Small intestine (tissue), 7 donors: Measurements from ENCODE around the gene ARL17B. TPM values are rescaled to one million over a fixed set of nuclear protein-coding genes. Genes with fewer than 3 reads are reported as not detected.
"Not testable (repeated sequence)": the region's sequence is repeated elsewhere in the genome, so short reads cannot be mapped to it uniquely, and the experiment has no call there.

Experiments
- DNase-seq, 2 donors: peaks; one replicate each; pipeline versions ENCODE4 v3.0.0 to v3.0.0-alpha.2; 2013
- FAIRE-seq: peaks from 2 replicates; lab custom pipeline; 2012; peaks lifted over from hg19 to GRCh38; lab: Jason Lieb, UNC
- H3K27ac ChIP-seq, 3 donors: one replicate each; pipeline ENCODE4 v1.5.1; 2013; ENCODE audit warnings: low read length in 2 of 3, mild to moderate bottlenecking in 2 of 3, control low read depth in 1 of 3, inconsistent platforms in 1 of 3, low read depth in 1 of 3, moderate library complexity in 1 of 3
- H3K27me3 ChIP-seq, 3 donors: one replicate each; pipeline ENCODE4 v1.6.1; 2013; ENCODE audit warnings: low read length in 3 of 3, inconsistent platforms in 1 of 3; ENCODE audit not compliant: control insufficient read depth in 3 of 3, insufficient read depth in 3 of 3
- H3K36me3 ChIP-seq, 3 donors: one replicate each; pipeline ENCODE4 v1.6.1; 2013; ENCODE audit warnings: low read length in 3 of 3, inconsistent platforms in 1 of 3, low read depth in 1 of 3, mild to moderate bottlenecking in 1 of 3, moderate library complexity in 1 of 3; ENCODE audit not compliant: control insufficient read depth in 3 of 3, insufficient read depth in 2 of 3
- H3K4me1 ChIP-seq, 3 donors: one replicate each; pipeline ENCODE4 v1.6.1; 2013; ENCODE audit warnings: low read length in 2 of 3, inconsistent platforms in 1 of 3, low read depth in 1 of 3, mild to moderate bottlenecking in 1 of 3, moderate library complexity in 1 of 3; ENCODE audit not compliant: control insufficient read depth in 3 of 3, insufficient read depth in 2 of 3
- H3K4me3 ChIP-seq, 3 donors: one replicate each; pipeline ENCODE4 v1.5.1; 2013; ENCODE audit warnings: low read length in 3 of 3, control low read depth in 1 of 3, inconsistent platforms in 1 of 3, low read depth in 1 of 3, mild to moderate bottlenecking in 1 of 3, moderate library complexity in 1 of 3
- H3K9me3 ChIP-seq, 2 donors: one replicate each; pipeline ENCODE4 v1.6.1; 2013; ENCODE audit warnings: low read depth in 1 of 2, low read length in 1 of 2; ENCODE audit not compliant: control insufficient read depth in 2 of 2, insufficient read depth in 1 of 2
- WGBS, 3 donors: extraction: QIAGEN DNeasy Blood & Tissue Kit; methylation state at CpG; one replicate each; pipeline ENCODE4 v1.1.7; 2013; 5-methylcytosine and 5-hydroxymethylcytosine counted together
- polyA plus RNA-seq, 4 donors: library from polyadenylated mRNA; stranded (reverse) in 3 of 4; unstranded in 1 of 4; fragments of 200-250 nt in 3 of 4; fragments of 120-200 nt in 1 of 4; gene quantifications; one replicate each; pipeline versions ENCODE4 v1.2.1 to v1.2.3, GENCODE V29; 2013
- donor health status: healthy with polysubstance abuse.
- donor health status: control.
- donor health status: control.
- donor health status: Bipolar disorder and iron deficiency.
- donor health status: healthy.

The ARL17B gene
- polyA plus RNA-seq, 4 donors, result 2.7 to 11.8 (median 4.8) TPM

DNA sequence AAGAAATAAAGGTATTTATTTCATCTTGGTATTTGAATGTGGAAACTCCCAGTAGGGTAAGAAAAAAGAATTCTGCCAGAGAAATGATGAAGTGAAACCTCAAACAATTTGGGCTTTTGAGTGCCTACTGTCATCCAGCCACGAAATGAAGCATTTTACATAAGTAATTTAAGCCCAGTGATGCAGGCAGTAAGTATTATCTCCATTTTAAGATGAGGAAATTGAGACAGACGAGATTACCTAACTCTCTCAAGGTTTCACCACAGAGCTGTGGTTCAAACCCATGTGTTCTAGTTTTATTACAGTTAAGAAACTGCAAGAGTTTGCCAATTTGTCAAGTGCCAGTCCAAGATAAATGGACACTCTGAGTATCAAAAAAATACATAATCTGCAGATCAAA, 13.2 kb downstream of the ARL17B start:
- FAIRE-seq, H3K4me1 ChIP-seq, H3K27ac ChIP-seq, H3K4me3 ChIP-seq, H3K36me3 ChIP-seq, H3K9me3 ChIP-seq, H3K27me3 ChIP-seq, DNase-seq: not testable (repeated sequence)
- whole genome bisulfite sequencing, 3 donors, result no CpG with 5 or more reads among the region's 2 CpGs

DNA sequence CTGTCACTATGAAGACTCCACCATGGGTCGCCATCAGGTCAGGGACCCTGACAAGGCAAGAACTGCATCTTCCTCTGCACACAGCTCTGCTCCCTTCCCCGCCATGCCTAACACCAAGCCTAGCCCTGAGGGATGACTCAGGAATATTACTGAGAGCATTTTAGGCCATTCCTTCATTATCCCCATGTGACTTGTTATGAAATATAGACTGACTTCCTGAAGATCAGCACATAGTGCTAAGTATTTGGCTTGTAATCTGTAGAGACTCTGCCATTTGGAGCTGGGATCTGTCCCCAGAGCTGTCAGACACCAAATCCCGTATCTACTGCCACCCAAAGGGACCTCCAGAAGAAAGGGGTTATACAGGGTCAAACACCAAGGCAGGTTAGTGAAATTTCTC, 19.4 kb downstream of the ARL17B start:
- DNase-seq, FAIRE-seq, H3K27me3 ChIP-seq, H3K9me3 ChIP-seq, H3K4me1 ChIP-seq, H3K36me3 ChIP-seq, H3K27ac ChIP-seq, H3K4me3 ChIP-seq: not testable (repeated sequence)
- WGBS, 3 donors, result no CpG with 5 or more reads among the region's 3 CpGs

- H3K27ac ChIP-seq, DNase-seq, H3K4me1 ChIP-seq, H3K27me3 ChIP-seq, FAIRE-seq, H3K4me3 ChIP-seq, H3K36me3 ChIP-seq, H3K9me3 ChIP-seq: not testable (repeated sequence)
- no CpG with 5 or more reads among the region's 19 CpGs for WGBS, 3 donors
Observed at GRCh38 chr17:46341220-46341619, 20.3 kb downstream of the ARL17B start.

DNA sequence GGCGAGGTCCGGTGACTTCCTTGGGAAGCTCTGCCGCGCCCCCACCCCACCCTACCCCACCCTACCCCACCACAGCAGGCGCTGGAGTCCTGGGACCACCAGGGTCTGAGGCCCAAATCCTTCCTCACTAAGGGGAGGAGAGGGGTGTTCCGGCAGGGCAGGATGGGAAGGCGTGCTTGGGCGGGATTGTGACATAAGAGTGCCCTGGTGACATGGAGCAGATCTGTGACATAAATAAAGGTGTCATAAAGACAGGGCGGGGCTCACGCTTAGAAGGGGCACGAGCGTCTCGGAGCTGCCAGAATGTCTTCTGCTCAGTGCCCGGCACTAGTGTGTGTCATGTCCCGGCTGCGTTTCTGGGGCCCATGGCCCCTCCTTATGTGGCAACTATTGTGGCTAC, 66.7 kb downstream of the ARL17B start, which contains the start of gene LRRC37A:
Gene LRRC37A (plus strand): TSS at position 301 of the 400 bp plus-strand sequence. CDS start 3 bp downstream, at position 304.
- WGBS, 3 donors, result no CpG with 5 or more reads among the region's 16 CpGs
- H3K27me3 ChIP-seq, FAIRE-seq, H3K9me3 ChIP-seq, H3K4me3 ChIP-seq, H3K4me1 ChIP-seq, DNase-seq, H3K36me3 ChIP-seq, H3K27ac ChIP-seq: not testable (repeated sequence)

DNA sequence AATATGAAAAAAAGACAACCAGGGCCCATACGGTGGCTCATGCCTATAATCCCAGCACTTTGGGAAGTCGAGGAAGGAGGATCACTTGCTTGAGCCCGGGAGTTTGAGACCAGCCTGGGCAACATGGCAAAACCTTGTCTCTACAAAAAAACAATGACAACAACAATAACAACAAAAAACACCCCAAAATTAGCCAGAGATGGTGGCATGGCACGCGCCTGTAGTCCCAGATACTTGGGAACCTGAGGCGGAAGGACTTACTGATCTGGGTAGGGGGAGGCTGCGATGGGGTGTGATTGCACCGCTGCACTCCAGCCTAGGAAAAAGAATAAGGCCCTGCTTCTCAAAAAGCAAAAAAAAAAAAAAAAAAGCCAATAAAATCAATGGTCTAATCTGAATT, 69.9 kb downstream of the ARL17B start:
- FAIRE-seq, H3K27ac ChIP-seq, H3K36me3 ChIP-seq, DNase-seq, H3K4me1 ChIP-seq, H3K27me3 ChIP-seq, H3K9me3 ChIP-seq, H3K4me3 ChIP-seq: not testable (repeated sequence)
- 90 to 95% (median 94%) methylated on average over 8 of the region's 8 CpGs for WGBS, 3 donors

DNA sequence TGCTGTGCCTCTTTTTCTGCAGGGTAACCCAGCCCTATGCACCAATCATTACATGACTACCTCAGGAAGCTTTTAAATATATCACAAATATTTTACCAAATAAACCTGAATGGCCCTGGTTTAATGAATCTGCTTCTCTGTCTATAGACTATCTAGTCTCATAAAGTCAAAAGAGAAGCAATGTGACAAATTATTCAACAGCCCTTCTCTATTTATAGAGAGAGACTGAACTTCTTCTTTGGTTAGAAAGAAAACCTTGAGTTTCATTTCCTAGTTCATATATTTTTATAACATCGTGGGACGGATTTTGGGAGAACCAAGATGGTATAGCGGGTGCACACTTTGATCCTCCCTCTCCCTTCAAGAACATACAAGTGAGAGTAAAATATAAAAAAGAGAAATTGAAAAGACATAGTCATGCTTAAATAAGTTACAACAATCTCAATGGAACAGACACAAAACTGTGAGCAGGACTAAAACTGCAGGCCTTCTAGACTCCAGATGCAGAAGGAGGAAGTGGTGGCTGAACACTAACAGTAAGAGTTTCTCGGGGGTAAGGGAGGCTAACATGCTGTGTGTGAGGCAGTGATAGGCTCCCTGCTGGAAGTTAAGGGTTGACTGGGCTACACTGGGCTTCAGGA, 70.5 kb downstream of the ARL17B start:
- not testable (repeated sequence) for H3K36me3 ChIP-seq, H3K27ac ChIP-seq, DNase-seq, H3K9me3 ChIP-seq, H3K4me3 ChIP-seq, H3K4me1 ChIP-seq, H3K27me3 ChIP-seq, FAIRE-seq
- 75 to 82% (median 78%) methylated on average over 4 of the region's 4 CpGs for WGBS, 3 donors

- not testable (repeated sequence) for H3K4me3 ChIP-seq, H3K36me3 ChIP-seq, H3K9me3 ChIP-seq, DNase-seq, H3K27me3 ChIP-seq, H3K4me1 ChIP-seq, FAIRE-seq, H3K27ac ChIP-seq
- 85 to 87% (median 86%) methylated on average over 7 of the region's 7 CpGs for WGBS, 3 donors
Observed at GRCh38 chr17:46287587-46287986, 74.0 kb downstream of the ARL17B start.

GRCh38 chr17:46286764-46287221, 74.8 kb downstream of the ARL17B start:
- peak overlapping the region in 2 of 3 donors; percentile 16 to 37 for H3K27ac ChIP-seq
- not testable (repeated sequence) for H3K4me3 ChIP-seq, H3K27me3 ChIP-seq, H3K36me3 ChIP-seq, H3K9me3 ChIP-seq, FAIRE-seq, H3K4me1 ChIP-seq
- 0 to 3% (median 2%) methylated on average over 3 of the region's 3 CpGs for WGBS, 3 donors
- peak; percentile 86 to 89 for DNase-seq

DNA sequence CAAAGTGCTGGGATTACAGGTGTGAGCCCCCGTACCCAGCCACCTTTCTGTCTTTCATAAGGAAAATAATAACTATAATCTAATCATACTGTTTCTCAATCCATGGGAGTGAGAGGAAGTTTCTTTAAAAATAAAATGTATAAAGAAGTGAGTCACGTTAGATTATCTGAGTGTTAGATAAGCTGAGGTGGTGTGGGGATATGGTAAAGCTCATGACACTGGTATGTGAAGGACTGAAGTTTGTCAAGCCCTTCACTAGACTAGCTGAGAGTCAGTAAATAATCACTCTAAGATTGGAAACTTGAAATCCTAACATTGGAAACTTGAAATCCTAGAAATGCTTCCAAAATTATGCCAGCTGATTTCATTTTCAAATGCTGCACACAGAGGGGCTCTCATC, 76.1 kb downstream of the ARL17B start:
- not testable (repeated sequence) for DNase-seq, H3K27ac ChIP-seq, H3K36me3 ChIP-seq, H3K27me3 ChIP-seq, H3K4me1 ChIP-seq, H3K4me3 ChIP-seq, FAIRE-seq, H3K9me3 ChIP-seq
- WGBS, 3 donors, result 14 to 68% (median 47%) methylated on average over 2 of the region's 2 CpGs
